Neural cell (in vitro differentiated cells): ENCODE results near the gene TBL1XR1. TPM values are rescaled to one million over a fixed set of nuclear protein-coding genes. Genes with fewer than 3 reads are reported as not detected.

ENCODE experiments used
- H2AFZ ChIP-seq: fragments of 200-600, 300-800 bp; sonication (generic), shearing (Covaris generic); 2 replicates; pipeline ENCODE4 v1.6.0; 2014; ENCODE audit warnings: low read depth, mild to moderate bottlenecking, antibody characterized with exemption, low read length, moderate library complexity
- H3F3A ChIP-seq: fragments of 200-600 bp; shearing (Covaris generic); 2 replicates; pipeline ENCODE4 v1.6.1; 2016; ENCODE audit warnings: mild to moderate bottlenecking, moderate library complexity, mixed read lengths, antibody characterized with exemption, low read length; ENCODE audit not compliant: insufficient read depth, poor library complexity, severe bottlenecking
- H3K27ac ChIP-seq: fragments of 200-600, 300-800 bp; sonication (generic), shearing (Covaris generic); 2 replicates; pipeline ENCODE4 v1.5.1; 2014; ENCODE audit warnings: mild to moderate bottlenecking, low read length, moderate library complexity
- H3K27me3 ChIP-seq: fragments of 300-800, 200-600 bp; sonication (generic), shearing (Covaris generic); 2 replicates; pipeline ENCODE4 v1.6.0; 2014; ENCODE audit warnings: mild to moderate bottlenecking, low read depth, low read length, moderate library complexity; ENCODE audit not compliant: insufficient read depth
- H3K36me3 ChIP-seq: fragments of 300-800, 200-600 bp; sonication (generic), shearing (Covaris generic); 2 replicates; pipeline ENCODE4 v1.5.1; 2014; ENCODE audit warnings: mild to moderate bottlenecking, antibody characterized with exemption, low read length, moderate library complexity; ENCODE audit not compliant: insufficient read depth
- H3K4me2 ChIP-seq: fragments of 300-800, 200-600 bp; sonication (generic), shearing (Covaris generic); 2 replicates; pipeline ENCODE4 v1.6.0; 2014; ENCODE audit warnings: mild to moderate bottlenecking, low read length
- H3K4me3 ChIP-seq: fragments of 300-800, 200-600 bp; sonication (generic), shearing (Covaris generic); 2 replicates; pipeline ENCODE4 v1.5.1; 2014; ENCODE audit warnings: mild to moderate bottlenecking, low read length, moderate library complexity
- H3K79me2 ChIP-seq: fragments of 200-600 bp; shearing (Covaris generic); replicated peaks from 2 replicates; pipeline ENCODE4 v1.6.0; 2014; ENCODE audit warnings: mild to moderate bottlenecking, low read length, moderate library complexity; ENCODE audit not compliant: insufficient read depth
- H3K9ac ChIP-seq: fragments of 300-800, 200-600 bp; sonication (generic), shearing (Covaris generic); 2 replicates; pipeline ENCODE4 v1.6.1; 2016; ENCODE audit warnings: mild to moderate bottlenecking, low read length, mixed read lengths
- H3K9me2 ChIP-seq: fragments of 200-600 bp; shearing (Covaris generic); 2 replicates; pipeline ENCODE4 v1.6.1; 2016; ENCODE audit warnings: mild to moderate bottlenecking, low read length, mixed read lengths; ENCODE audit not compliant: insufficient read depth
- H3K9me3 ChIP-seq: fragments of 200-600, 300-800 bp; sonication (generic), shearing (Covaris generic); 2 replicates; pipeline ENCODE4 v1.6.1; 2016; ENCODE audit warnings: mild to moderate bottlenecking, mixed run types, low read length, moderate library complexity, mixed read lengths
- H4K20me1 ChIP-seq: fragments of 200-600 bp; shearing (Covaris generic); 2 replicates; pipeline ENCODE4 v1.6.1; 2016; ENCODE audit warnings: mild to moderate bottlenecking, mixed run types; ENCODE audit not compliant: insufficient read depth
- CTCF ChIP-seq: fragments of 450-650 bp; IDR thresholded peaks from 2 replicates; pipeline ENCODE4 v1.5.1; 2014; ENCODE audit warnings: antibody characterized with exemption, mild to moderate bottlenecking, moderate library complexity; ENCODE audit not compliant: poor library complexity, severe bottlenecking
- EP300 ChIP-seq: fragments of 450-650 bp; conservative IDR thresholded peaks from 2 replicates; pipeline ENCODE4 v1.6.1; 2014; ENCODE audit warnings: antibody characterized with exemption, mild to moderate bottlenecking, moderate library complexity; ENCODE audit not compliant: poor library complexity, severe bottlenecking
- EZH2 ChIP-seq: fragments of 200-600, 300-800 bp; shearing (Covaris generic), sonication (generic); IDR thresholded peaks from 2 replicates; pipeline ENCODE4 v1.6.1; 2014; ENCODE audit warnings: antibody characterized with exemption, low read length, borderline replicate concordance, mild to moderate bottlenecking; ENCODE audit not compliant: insufficient read depth, poor library complexity, severe bottlenecking
- MXI1 ChIP-seq: fragments of 450-650 bp; conservative IDR thresholded peaks from 2 replicates; pipeline ENCODE4 v1.6.1; 2014; ENCODE audit warnings: antibody characterized with exemption, mild to moderate bottlenecking; ENCODE audit not compliant: poor library complexity, severe bottlenecking
- POLR2AphosphoS5 ChIP-seq: IDR thresholded peaks from 2 replicates; pipeline ENCODE4 v1.6.1; 2012
- RAD21 ChIP-seq: fragments of 450-650 bp; conservative IDR thresholded peaks from 2 replicates; pipeline ENCODE4 v1.6.1; 2014; ENCODE audit warnings: antibody characterized with exemption, mild to moderate bottlenecking, moderate library complexity
- REST ChIP-seq: IDR thresholded peaks from 2 replicates; pipeline ENCODE4 v1.6.1; 2012; ENCODE audit warnings: borderline replicate concordance
- SMC3 ChIP-seq: fragments of 450-650 bp; conservative IDR thresholded peaks from 2 replicates; pipeline ENCODE4 v1.6.1; 2014; ENCODE audit warnings: antibody characterized with exemption, mild to moderate bottlenecking, moderate library complexity; ENCODE audit not compliant: poor library complexity
- TAF1 ChIP-seq: IDR thresholded peaks from 2 replicates; pipeline ENCODE4 v1.6.1; 2012; ENCODE audit warnings: low read depth
- polyA plus RNA-seq: library from polyadenylated mRNA; depleted of rRNA; stranded (reverse); fragments of >200 nt; gene quantifications from 2 replicates; pipeline ENCODE4 v1.2.3, GENCODE V29; 2014

TBL1XR1 gene
- polyA plus RNA-seq, 1 donor from 2014 or later, result 96.3 TPM

- Histone ChIP-seq H3K4me3 (peak overlapping the region; percentile 69), H3F3A (peaks cover 5% of the 10 kb centered on the region), H3K4me2 (peak overlapping the region; percentile 71), H3K27ac (peak overlapping the region; percentile 81), H4K20me1 (no peaks in the 10 kb centered on the region), H3K36me3 (no peaks in the 10 kb centered on the region), H3K9me2 (no peaks in the 10 kb centered on the region), H3K79me2 (peaks cover 37% of the 10 kb centered on the region), H3K9me3 (no peaks in the 10 kb centered on the region), H2AFZ (no peak overlapping the region), H3K27me3 (no peaks in the 10 kb centered on the region), H3K9ac (peak overlapping the region; percentile 76)
- no peak for TF ChIP-seq EZH2
- no peak for TF ChIP-seq CTCF
- TF ChIP-seq POLR2AphosphoS5, result no peak
- TF ChIP-seq TAF1, result no peak
- TF ChIP-seq REST, result no peak
- TF ChIP-seq RAD21, result peak; percentile 59
- TF ChIP-seq SMC3, result peak; percentile 53
- TF ChIP-seq MXI1, result peak; percentile 69
- TF ChIP-seq EP300, result peak; percentile 15
These were observed 612 bp upstream of the TBL1XR1 start for GRCh38 chr3:177197727-177198460.

- H3K36me3 ChIP-seq, result no peaks in the 10 kb centered on the region
- H2AFZ ChIP-seq, result peak overlapping the region; percentile 60
- peak overlapping the region; percentile 99 for H3K27ac ChIP-seq
- H3K79me2 ChIP-seq, result peaks cover 46% of the 10 kb centered on the region
- H3K9ac ChIP-seq, result peak overlapping the region; percentile 97
- TF ChIP-seq POLR2AphosphoS5 (no peak), SMC3 (peak; percentile 52), RAD21 (peak; percentile 59), EP300 (no peak), REST (no peak)
- H3F3A ChIP-seq, result peaks cover 5% of the 10 kb centered on the region
- H3K9me3 ChIP-seq, result no peaks in the 10 kb centered on the region
- H3K4me3 ChIP-seq, result peak overlapping the region; percentile 80
- H3K4me2 ChIP-seq, result no peak overlapping the region
- no peaks in the 10 kb centered on the region for H3K27me3 ChIP-seq
- H4K20me1 ChIP-seq, result no peaks in the 10 kb centered on the region
- H3K9me2 ChIP-seq, result no peaks in the 10 kb centered on the region
These were observed 734 bp downstream of the TBL1XR1 start for GRCh38 chr3:177196456-177197040.
